ENCODE measurements around the gene AGL. TPM values are rescaled to one million over a fixed set of nuclear protein-coding genes. Genes with fewer than 3 reads are reported as not detected.

The AGL gene
- total RNA-seq, 1 donor from 2014 or later: 13.4 TPM

GRCh38 chr1:99964806-99965205 lies 114.6 kb downstream of the AGL start:
- H3K27me3 Mint-ChIP-seq (ENCODE audit: low read depth): no peaks in the 10 kb centered on the region
- no peak overlapping the region for H3K4me3 Mint-ChIP-seq
- H3K9me3 Mint-ChIP-seq: no peaks in the 10 kb centered on the region
- H3K27ac Mint-ChIP-seq (ENCODE audit: unreplicated experiment): no peak overlapping the region
- no peaks in the 10 kb centered on the region for H3K36me3 Mint-ChIP-seq (ENCODE audit: low read depth)
- TF ChIP-seq, protein P1, sequence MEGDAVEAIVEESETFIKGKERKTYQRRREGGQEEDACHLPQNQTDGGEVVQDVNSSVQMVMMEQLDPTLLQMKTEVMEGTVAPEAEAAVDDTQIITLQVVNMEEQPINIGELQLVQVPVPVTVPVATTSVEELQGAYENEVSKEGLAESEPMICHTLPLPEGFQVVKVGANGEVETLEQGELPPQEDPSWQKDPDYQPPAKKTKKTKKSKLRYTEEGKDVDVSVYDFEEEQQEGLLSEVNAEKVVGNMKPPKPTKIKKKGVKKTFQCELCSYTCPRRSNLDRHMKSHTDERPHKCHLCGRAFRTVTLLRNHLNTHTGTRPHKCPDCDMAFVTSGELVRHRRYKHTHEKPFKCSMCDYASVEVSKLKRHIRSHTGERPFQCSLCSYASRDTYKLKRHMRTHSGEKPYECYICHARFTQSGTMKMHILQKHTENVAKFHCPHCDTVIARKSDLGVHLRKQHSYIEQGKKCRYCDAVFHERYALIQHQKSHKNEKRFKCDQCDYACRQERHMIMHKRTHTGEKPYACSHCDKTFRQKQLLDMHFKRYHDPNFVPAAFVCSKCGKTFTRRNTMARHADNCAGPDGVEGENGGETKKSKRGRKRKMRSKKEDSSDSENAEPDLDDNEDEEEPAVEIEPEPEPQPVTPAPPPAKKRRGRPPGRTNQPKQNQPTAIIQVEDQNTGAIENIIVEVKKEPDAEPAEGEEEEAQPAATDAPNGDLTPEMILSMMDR (conservative IDR thresholded peaks at IDR 0.05): no peak
- peaks cover 7% of the 10 kb centered on the region for H3K4me1 Mint-ChIP-seq
- no peak for DNase-seq (ENCODE audit: low read depth, low spot score)

- H3K36me3 Mint-ChIP-seq (ENCODE audit: low read depth): no peaks in the 10 kb centered on the region
- H3K27ac Mint-ChIP-seq (ENCODE audit: unreplicated experiment): no peak overlapping the region
- no peaks in the 10 kb centered on the region for H3K9me3 Mint-ChIP-seq
- TF ChIP-seq, protein P1 (conservative IDR thresholded peaks at IDR 0.05): no peak
- no peak for DNase-seq (ENCODE audit: low read depth, low spot score)
- H3K4me3 Mint-ChIP-seq: no peak overlapping the region
- H3K27me3 Mint-ChIP-seq (ENCODE audit: low read depth): no peaks in the 10 kb centered on the region
- peaks cover 15% of the 10 kb centered on the region for H3K4me1 Mint-ChIP-seq
These were observed 115.7 kb downstream of the AGL start for GRCh38 chr1:99965646-99966375.

GRCh38 chr1:99968214-99968613 lies 118.1 kb downstream of the AGL start:
- no peaks in the 10 kb centered on the region for H3K9me3 Mint-ChIP-seq
- H3K36me3 Mint-ChIP-seq (ENCODE audit: low read depth): no peaks in the 10 kb centered on the region
- TF ChIP-seq, protein P1 (conservative IDR thresholded peaks at IDR 0.05): no peak
- no peak for DNase-seq (ENCODE audit: low read depth, low spot score)
- no peak overlapping the region for H3K27ac Mint-ChIP-seq (ENCODE audit: unreplicated experiment)
- peaks cover 18% of the 10 kb centered on the region for H3K4me1 Mint-ChIP-seq
- peak overlapping the region; percentile 99 for H3K4me3 Mint-ChIP-seq
- no peaks in the 10 kb centered on the region for H3K27me3 Mint-ChIP-seq (ENCODE audit: low read depth)

- Mint-ChIP-seq H3K9me3 (no peaks in the 10 kb centered on the region), H3K27ac (ENCODE audit: unreplicated experiment) (peak overlapping the region; percentile 69), H3K4me1 (peaks cover 18% of the 10 kb centered on the region), H3K36me3 (ENCODE audit: low read depth) (no peaks in the 10 kb centered on the region), H3K27me3 (ENCODE audit: low read depth) (no peaks in the 10 kb centered on the region), H3K4me3 (peak overlapping the region; percentile 99)
- DNase-seq (ENCODE audit: low read depth, low spot score): peak; percentile 2
- TF ChIP-seq, protein P1 (conservative IDR thresholded peaks at IDR 0.05): no peak
These were observed 119.1 kb downstream of the AGL start for GRCh38 chr1:99969260-99969728.

DNA sequence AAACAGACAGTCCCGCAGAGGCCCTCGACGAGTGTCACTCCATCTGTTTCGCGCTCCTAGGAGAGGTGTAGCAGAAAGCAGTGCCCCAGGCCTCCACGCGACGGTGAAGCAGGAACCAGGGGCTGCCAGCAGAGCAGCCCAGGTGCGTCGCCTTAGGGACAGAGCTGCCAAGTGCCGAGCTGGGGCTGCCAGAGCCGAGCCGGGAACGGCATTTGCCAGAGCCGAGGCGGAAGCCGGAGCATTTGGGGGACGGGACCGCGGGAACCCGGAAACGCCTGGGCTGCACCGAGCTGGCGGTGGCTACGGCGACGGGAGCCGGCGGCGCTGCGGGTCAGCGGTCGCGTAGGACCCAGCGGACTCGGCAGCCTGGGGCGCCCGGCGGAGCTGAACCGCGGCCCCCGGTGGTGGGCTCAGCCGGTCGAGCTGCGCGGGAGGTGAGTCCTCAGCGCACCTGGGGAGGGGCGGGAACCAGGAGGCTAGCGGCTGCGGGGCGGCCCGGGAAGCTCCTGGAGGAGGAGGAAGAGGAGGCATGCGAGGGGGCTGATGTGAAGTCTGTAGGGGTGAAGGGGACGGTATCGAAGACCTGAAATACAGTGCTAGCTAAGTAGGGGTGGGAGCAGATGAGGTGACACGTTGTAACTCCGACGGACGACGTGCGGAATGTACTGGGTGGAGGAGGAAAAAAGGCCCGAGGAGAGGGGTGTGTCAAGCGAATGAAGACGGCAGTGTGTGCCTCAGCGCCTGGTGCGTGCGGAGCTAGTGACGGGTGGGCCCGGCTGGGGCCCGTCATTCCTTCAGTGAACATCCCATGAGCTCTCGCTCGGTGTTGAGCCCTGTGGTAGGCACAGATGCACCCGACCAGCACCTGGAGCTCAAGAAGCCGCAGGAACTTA lies 119.8 kb downstream of the AGL start, which contains the start of gene SLC35A3:
SLC35A3 (plus strand) TSS at position 268 of the 893 bp plus-strand sequence. CDS start 23,559 bp downstream, outside the sequence.
- H3K4me1 Mint-ChIP-seq: peaks cover 18% of the 10 kb centered on the region
- peak within 1 kb of the TSS; percentile 77 for H3K27ac Mint-ChIP-seq (ENCODE audit: unreplicated experiment)
- H3K4me3 Mint-ChIP-seq: peak within 1 kb of the TSS; percentile 99

More for the DNA sequence above, 119.8 kb downstream of the AGL start, which contains the start of gene SLC35A3:
- peak; percentile 76 for DNase-seq (ENCODE audit: low read depth, low spot score)
- H3K27me3 Mint-ChIP-seq (ENCODE audit: low read depth): no peaks in the 10 kb centered on the region
- H3K36me3 Mint-ChIP-seq (ENCODE audit: low read depth): no peaks in the 10 kb centered on the region
- no peaks in the 10 kb centered on the region for H3K9me3 Mint-ChIP-seq
- TF ChIP-seq, protein P1 (conservative IDR thresholded peaks at IDR 0.05): no peak
